ENCODE measurements around the gene TRAPPC14.

Gene TRAPPC14

DNA sequence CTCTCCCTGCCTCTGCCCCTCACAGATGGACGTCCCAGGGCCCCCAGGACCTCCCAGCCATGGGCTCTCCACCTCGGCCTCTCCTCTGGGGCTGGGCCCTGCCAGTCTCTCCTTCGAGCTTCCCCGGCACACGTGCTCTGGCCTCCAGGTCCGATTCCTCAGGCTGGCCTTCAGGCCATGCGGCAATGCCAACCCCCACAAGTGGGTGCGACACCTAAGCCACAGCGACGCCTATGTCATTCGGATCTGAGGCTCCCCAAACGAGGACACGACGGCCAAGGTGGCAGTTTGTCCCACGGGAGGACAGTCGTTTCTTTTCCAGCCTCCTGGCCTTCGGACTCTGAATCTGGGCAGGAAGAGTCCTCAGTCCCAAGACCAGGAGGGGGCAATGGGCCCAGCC is 51.9 kb downstream of the TRAPPC14 start:
- Histone ChIP-seq H3K9ac (ENCODE audit: low read length) (no peak overlapping the region), H3F3A (ENCODE audit: insufficient read depth) (peaks cover 6% of the 10 kb centered on the region; the same call in 1 of the 2 replicates), H3K9me2 (replicated peaks; ENCODE audit: insufficient read depth, low read length) (no peaks in the 10 kb centered on the region), H3K4me2 (ENCODE audit: low read depth, low read length, poor library complexity, severe bottlenecking) (no peak overlapping the region), H3K27ac (ENCODE audit: low read depth, low read length) (no peak overlapping the region), H3K27me3 (ENCODE audit: low read length) (no peaks in the 10 kb centered on the region), H3K9me3 (ENCODE audit: insufficient read depth, low read length) (no peaks in the 10 kb centered on the region), H3K4me3 (ENCODE audit: insufficient read depth, low read length, poor library complexity, severe bottlenecking) (no peak overlapping the region), H2AFZ (ENCODE audit: low read depth, low read length, severe bottlenecking) (no peak overlapping the region), H3K79me2 (ENCODE audit: insufficient read depth, low read length) (no peaks in the 10 kb centered on the region), H4K20me1 (ENCODE audit: low read depth, low read length) (no peaks in the 10 kb centered on the region), H3K36me3 (ENCODE audit: low read length) (no peaks in the 10 kb centered on the region; the same call in 1 of the 2 replicates)
- no peak for TF ChIP-seq EZH2phosphoT487 (conservative IDR thresholded peaks at IDR 0.05; ENCODE audit: low read length)
- TF ChIP-seq, protein P1, sequence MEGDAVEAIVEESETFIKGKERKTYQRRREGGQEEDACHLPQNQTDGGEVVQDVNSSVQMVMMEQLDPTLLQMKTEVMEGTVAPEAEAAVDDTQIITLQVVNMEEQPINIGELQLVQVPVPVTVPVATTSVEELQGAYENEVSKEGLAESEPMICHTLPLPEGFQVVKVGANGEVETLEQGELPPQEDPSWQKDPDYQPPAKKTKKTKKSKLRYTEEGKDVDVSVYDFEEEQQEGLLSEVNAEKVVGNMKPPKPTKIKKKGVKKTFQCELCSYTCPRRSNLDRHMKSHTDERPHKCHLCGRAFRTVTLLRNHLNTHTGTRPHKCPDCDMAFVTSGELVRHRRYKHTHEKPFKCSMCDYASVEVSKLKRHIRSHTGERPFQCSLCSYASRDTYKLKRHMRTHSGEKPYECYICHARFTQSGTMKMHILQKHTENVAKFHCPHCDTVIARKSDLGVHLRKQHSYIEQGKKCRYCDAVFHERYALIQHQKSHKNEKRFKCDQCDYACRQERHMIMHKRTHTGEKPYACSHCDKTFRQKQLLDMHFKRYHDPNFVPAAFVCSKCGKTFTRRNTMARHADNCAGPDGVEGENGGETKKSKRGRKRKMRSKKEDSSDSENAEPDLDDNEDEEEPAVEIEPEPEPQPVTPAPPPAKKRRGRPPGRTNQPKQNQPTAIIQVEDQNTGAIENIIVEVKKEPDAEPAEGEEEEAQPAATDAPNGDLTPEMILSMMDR (IDR thresholded peaks at IDR 0.05; ENCODE audit: insufficient read depth, low read length, poor library complexity, severe bottlenecking), result no peak

DNA sequence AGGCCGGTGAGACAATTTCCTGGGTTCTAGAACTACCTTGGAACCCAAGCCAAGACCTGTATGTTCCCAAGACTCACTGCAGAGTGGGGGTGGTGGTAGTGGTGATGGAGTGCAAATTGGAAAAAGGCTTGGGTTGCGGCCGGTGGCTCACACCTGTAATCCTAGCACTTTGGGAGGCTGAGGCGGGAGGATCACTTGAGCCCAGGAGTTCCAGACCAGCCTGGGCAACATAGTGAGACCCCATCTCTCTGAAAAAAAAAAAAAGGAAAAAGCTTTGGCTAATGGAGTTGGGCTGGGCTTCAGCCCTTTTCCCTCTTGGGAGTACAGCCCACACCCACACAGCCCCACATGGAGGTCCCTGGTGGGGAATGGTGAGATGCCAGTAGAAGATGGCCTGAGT is 53.0 kb downstream of the TRAPPC14 start:
- Histone ChIP-seq H3K36me3 (ENCODE audit: low read length) (no peaks in the 10 kb centered on the region; the same call in 1 of the 2 replicates), H3K9ac (ENCODE audit: low read length) (no peak overlapping the region), H3K9me2 (replicated peaks; ENCODE audit: insufficient read depth, low read length) (no peaks in the 10 kb centered on the region), H4K20me1 (ENCODE audit: low read depth, low read length) (no peaks in the 10 kb centered on the region), H3K27me3 (ENCODE audit: low read length) (no peaks in the 10 kb centered on the region), H3K9me3 (ENCODE audit: insufficient read depth, low read length) (no peaks in the 10 kb centered on the region), H3F3A (ENCODE audit: insufficient read depth) (peaks cover 6% of the 10 kb centered on the region; the same call in 1 of the 2 replicates), H3K27ac (ENCODE audit: low read depth, low read length) (no peak overlapping the region), H3K79me2 (ENCODE audit: insufficient read depth, low read length) (peaks cover 6% of the 10 kb centered on the region), H2AFZ (ENCODE audit: low read depth, low read length, severe bottlenecking) (no peak overlapping the region), H3K4me2 (ENCODE audit: low read depth, low read length, poor library complexity, severe bottlenecking) (no peak overlapping the region), H3K4me3 (ENCODE audit: insufficient read depth, low read length, poor library complexity, severe bottlenecking) (no peak overlapping the region)
- TF ChIP-seq, protein P1 (IDR thresholded peaks at IDR 0.05; ENCODE audit: insufficient read depth, low read length, poor library complexity, severe bottlenecking), result no peak
- no peak for TF ChIP-seq EZH2phosphoT487 (conservative IDR thresholded peaks at IDR 0.05; ENCODE audit: low read length)

Data from SU-DHL-6 (cell line).